NCI-H82 treated with DMSO at 0.1 percent for 48 hours (cell line): Measurements from ENCODE around the gene SMCO2.

Experiments used
- DNase-seq: peaks from one replicate; lab custom pipeline; 2025; ENCODE audit not compliant: unreplicated experiment; lab: John Stamatoyannopoulos, UW

SMCO2 gene

DNA sequence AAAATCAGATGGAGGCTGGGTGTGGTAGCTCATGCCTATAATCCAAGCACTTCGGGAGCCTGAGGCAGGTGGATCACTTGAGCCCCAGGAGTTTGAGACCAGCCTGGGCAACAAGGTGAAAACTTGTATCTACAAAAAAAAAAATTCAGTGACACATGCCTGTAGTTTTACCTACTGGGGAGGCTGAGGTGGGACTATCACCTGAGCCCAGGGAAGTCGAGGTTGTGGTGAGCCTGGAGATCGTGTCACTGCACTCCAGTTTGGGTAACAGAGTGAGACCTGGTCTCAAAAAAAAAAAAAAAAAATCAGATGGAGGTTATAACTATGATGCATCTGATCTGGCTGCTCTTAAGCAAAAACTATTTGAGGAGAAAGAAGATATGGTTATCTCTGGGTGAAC is 50.9 kb downstream of the SMCO2 start:
- no peak for DNase-seq

- no peak for DNase-seq
Observed at GRCh38 chr12:27498149-27498548, 51.6 kb downstream of the SMCO2 start.

DNA sequence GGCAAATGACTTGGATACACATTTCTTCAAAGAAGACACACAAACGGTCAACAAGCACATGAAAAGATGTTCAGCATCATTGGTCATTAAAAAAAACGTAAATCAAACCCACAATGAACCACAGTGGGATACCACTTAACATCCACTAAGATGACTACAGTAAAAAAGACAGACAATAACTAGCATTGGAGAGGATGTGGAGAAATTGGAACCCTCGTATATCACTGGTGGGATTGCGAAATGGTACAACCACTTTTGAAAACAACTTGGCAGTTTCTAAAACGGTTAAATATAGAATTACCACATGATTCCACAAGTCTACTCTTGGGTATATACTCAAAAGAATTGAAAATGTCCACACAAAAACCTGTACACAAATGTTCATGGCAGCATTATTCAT is 52.2 kb downstream of the SMCO2 start:
- DNase-seq, result no peak

DNA sequence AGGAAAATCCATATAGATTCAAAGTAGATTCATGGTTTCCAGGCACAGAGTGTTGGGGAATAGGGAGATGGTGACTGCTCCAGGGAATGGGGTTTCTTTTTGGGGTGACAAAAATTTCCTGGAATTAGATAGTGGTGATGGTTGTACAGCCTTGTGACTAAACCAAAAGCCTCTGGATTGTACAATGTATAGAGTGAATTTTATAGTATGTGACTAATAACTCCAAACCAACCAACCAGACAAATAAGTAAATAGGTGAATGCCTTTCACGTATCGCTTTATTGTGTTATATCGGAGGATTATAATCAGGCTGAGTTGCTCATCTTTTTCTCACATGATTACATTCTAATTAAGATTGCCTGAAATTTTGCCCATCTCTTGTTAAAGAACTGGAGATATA is 52.8 kb downstream of the SMCO2 start:
- no peak for DNase-seq

- no peak for DNase-seq
Observed at GRCh38 chr12:27500546-27500945, 54.0 kb downstream of the SMCO2 start.

GRCh38 chr12:27502021-27502435 is 55.5 kb downstream of the SMCO2 start:
- DNase-seq, result no peak

DNA sequence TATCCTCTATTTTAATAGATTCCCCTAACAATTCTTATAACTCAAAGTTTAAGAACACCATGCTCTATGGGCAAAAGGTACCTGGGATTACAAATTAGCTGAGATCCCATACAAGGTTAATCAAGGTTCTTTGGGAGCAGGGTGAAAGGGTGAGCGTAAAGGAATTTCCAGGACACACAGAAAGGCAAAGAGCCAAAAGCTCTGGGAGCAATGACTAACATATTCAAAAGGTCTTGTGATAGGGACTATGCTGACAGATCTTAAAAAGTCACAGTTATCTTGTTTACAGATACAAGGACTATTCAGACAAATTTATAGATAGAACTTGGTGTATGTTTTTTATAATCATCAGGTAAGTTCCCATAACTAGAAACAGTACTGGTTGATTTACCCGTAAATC is 58.0 kb downstream of the SMCO2 start:
- no peak for DNase-seq

DNA sequence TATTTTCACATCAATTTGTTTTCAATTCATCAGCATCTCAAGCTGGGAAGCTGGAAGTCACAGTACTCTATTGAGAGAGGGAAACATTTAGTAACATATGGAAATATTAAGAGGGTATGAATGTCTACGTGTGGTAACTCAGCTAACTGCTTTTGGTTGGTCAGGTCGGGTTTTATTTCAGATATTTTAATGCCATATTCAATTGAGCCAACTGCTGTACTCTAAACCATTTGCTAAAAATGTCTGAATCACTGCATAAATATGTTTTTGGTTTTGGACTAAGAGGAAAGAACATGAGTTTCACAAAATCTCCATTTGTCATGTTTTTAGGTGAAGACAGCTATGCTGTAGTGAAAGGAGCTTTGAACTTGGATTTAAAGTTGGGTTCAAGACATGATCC is 58.6 kb downstream of the SMCO2 start:
- DNase-seq, result no peak

- no peak for DNase-seq
Observed at GRCh38 chr12:27505761-27506160, 59.2 kb downstream of the SMCO2 start.

- no peak for DNase-seq
Observed at GRCh38 chr12:27506645-27507189, 60.2 kb downstream of the SMCO2 start.

DNA sequence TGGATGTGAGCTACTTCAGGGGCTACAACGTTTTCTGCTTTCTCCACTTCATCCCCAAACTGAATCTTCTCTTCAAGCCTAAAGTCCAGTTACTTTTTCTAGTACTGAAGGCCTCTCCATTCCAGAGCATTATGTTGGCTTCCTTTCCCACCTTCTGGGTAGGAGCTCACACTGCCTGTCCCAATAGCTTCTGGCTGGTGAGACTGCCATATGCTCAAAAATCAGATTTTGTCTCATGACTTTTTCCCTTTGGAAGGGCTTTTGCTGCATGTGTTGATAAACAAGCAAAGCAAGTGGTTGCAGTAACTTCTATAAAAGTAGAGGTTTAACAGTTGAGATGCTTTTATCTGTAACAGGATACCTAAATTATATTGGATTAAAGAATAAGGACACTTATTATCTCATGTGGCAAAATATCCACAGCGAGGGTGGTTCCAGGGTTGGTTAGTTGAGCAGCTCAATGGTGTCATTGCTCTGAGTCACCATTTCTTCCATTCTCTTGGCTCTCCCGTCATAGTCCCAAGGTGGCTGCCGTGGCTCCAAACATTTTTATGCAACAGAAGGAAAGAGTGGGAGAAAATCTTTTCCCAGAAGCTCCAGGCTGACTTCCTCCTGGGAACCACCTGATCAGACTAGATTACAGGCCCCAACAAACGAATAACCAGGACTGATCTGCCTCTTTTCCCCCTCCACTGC is 62.3 kb downstream of the SMCO2 start:
- no peak for DNase-seq

- DNase-seq, result no peak
Observed at GRCh38 chr12:27511031-27511722, 64.6 kb downstream of the SMCO2 start.

- DNase-seq, result no peak
Observed at GRCh38 chr12:27511723-27512045, 65.1 kb downstream of the SMCO2 start.

DNA sequence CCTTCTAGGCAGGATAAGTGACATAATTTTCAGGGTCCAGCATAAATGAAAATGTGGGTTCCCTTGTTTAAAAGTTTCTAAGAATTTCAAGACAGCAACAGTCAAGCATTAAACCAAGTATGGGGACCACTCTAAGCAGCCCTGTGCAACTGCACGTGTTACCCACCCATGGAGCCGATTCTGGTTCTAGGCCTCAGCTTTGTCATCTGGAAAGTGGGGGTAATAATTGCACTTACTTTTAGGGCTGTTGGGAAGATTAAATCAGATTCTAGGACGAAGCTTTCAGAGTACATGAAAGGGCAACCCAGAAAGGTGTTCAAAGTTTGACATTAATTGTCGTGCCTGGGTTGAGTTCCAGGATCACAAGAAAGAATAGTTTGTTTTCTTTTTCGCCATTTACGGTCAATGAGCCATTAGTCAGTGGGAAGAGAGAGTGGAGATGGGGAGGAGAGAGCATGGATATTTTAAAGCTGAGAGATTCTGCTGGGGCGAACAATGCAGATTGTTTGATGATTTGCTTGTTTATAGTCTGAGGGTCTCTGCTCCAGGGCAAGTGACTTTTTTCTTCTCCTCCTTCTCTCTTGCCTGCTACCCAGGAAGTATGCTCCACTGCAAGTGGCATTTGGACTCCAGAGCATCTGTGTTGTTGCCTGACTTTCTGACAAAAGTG is 66.8 kb downstream of the SMCO2 start:
- no peak for DNase-seq

DNA sequence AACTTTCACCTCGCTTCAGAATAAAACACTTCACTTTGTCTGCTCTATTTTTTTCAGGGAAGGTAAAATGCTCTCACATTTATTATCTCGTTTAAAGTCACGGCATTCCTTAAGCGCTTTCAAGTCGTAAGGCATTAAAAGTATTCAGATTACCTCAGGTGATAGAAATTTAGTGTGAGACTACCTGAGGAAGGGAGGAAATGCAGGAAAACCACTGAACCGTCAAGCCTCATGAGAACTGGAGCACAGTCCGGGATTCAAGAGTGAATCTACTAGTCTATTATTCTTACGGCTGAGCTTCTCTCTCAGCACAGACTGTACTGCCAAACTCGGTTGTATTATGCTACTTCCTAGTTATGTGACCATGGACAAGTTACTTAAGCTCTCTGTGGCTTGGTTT is 69.1 kb downstream of the SMCO2 start:
- no peak for DNase-seq

DNA sequence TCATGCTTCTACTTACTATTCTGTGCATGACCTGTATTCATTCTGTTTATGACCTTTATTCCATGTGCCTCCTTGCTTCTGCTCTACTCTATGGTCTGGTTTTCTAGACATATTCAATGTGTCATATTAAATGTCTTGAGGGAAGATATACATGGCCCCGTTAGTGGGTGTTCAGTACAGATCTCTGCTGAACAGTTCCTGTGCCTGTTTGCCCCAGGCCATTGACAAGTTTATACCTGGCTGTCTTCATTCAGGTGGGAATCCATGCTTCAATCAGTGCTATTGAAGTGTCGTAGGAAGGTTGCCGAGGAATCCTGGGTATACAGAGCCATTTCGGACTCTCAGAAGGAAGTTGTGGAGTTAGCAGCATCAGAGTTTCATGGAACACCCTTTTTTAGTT is 70.1 kb downstream of the SMCO2 start:
- no peak for DNase-seq

DNA sequence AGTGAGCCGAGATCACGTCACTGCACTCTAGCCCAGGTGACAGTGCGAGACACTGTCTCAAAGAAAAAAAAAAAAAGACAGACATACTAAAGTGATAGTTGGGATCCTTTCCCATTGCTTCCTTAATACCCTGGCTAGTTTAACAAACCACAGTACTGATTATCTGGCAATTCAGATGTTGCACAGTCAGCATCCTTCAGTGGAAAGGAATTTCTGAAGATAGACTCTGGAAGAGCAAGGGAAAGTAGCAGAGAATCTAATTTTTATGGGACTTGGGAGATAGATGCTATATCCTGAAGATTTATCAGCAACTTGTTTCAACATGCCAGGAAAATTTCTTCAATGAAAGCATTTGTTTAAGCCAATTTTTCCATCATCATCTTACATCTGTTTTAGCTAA is 71.0 kb downstream of the SMCO2 start:
- no peak for DNase-seq

DNA sequence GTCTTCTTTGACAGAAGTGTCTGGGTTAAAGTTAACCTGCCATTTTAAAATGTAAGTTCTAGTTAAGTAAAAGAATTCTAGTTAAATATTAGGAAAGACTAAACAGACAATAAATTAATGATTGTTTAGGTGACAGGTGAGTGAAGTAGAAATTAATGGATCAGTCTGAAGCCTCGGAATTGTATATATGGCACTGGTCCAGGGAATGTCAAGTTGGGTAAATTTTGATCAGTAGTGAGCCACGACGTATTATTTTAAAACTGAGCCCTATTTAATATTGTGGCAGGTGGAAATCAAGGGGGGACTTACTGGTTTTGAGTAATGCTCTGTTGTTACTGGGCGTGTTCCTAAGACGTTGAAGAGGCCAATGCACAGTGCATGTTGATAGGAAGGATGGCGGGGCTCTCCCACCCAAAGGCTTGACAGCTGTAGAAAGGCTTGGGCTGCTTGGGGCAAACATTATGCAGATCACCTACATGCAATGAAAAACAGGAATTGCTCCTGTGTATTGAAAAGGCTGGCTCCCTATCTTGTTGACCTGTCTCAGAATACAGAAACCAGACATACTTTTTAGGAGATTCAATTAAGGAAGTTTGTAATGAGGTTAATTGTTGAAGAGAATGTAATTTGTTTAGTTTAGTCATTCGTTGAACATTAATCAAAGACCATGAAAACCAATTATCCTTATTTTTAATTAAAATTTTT is 71.6 kb downstream of the SMCO2 start:
- DNase-seq, result no peak

GRCh38 chr12:27521066-27521465 is 74.5 kb downstream of the SMCO2 start:
- no peak for DNase-seq

DNA sequence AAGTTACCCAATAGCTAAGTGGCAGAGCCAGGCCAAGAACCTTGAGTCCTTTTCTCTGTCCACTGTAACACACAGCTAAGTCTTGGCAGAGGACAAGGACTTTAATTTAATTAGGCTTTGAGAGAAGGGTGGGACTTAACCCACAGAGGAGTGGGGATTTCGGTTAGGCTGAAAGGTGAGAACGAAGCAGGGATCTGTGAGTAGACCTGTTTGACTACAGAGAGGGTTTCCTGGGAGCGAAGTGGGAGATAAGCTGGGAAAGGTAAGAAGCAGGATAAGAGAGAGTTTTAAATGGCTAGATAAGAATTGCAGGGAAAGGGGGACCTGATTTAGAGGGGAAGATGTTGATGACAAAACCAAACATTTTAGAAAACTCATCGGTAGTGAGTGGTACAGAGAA is 75.4 kb downstream of the SMCO2 start:
- peak; percentile 13 for DNase-seq

DNA sequence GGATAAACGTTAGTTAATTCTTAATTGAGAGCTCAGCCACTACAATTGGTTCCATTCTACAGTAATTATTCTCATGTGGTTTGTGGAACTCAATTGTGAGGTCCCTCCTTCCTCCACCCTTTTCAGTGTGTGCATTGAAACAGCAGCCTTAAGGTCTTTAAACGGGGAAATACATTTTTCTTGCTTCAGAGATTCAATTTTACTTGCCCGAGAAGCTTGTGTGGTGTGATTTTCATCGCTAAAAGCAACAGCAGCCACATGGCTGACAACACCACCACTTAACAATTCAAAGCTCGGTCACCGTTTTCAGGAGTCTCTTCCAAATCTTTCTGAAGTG is 76.7 kb downstream of the SMCO2 start:
- DNase-seq, result peak; percentile 73
